NCI-H345 treated with DMSO at 0.1 percent for 48 hours (cell line): ENCODE measurements around the gene MRPS18A.

Source experiments
- DNase-seq: peaks from one replicate; lab custom pipeline; 2025; ENCODE audit not compliant: unreplicated experiment; lab: John Stamatoyannopoulos, UW

The MRPS18A gene

DNA sequence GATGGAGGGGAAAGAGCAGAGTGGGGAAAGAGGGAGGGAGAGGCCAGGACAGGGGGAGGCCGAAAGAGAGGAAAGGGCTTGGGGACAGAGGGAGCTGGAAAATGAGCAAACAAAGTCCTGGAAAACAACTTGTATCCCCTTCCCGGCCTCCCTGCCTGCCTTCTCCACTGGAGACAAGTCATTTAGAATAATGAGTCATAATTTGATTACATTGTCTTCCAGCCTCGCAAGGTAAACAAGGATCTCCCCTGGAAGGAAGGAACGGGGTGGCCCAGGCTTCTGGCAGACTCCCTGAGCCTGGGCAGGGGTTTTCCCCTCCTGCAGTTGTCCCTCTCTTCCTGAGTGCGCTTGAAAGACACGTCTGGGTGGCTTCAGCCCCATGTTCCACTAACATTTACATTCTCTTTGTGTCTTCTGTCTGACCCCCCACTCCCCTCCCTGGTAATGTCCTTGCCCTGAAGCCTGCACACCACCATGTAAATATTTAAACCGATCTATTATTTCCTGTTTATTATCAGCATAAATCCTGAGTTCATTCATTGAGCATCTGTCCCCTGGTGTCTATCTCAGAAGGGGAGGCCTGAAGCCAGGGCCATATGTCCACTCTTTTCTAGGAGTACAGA, 12.1 kb upstream of the MRPS18A start:
- no peak for DNase-seq

DNA sequence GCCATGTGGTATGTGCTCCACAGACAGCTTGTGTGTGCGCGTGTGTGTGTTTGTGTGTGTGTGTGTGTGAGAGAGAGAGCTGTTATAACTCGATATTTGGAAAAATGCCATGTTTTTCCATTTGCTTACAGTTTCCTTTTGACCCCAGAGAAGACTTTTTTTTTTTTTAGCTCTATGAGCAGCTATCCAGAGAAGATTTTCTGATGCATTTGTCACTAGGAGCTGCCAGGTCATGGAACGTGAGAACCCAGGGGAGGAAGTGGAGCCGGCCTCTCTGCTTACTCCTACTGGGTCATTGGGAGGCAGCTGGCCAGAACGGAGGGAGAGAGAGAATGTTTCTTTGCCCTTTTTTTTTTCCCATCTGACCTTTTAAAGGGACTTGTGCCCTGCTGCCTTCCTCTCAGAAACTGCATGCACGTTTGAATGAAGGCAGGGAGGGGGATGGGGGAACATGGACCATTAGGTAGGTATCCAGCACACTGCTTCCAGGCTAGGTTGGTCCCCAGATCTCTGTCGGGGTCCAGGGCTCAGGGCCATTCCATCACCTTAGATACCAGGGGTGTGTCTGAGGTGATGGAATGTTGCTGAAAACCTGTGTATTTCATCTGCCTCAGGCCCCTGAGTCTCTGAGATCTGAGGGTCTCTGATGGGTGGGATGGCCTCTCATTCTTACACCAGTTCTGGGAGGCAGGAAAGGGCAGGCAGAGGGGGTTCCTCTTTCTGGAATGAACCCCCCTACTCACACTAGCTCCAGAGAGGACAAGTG, 11.2 kb upstream of the MRPS18A start:
- DNase-seq, result no peak

DNA sequence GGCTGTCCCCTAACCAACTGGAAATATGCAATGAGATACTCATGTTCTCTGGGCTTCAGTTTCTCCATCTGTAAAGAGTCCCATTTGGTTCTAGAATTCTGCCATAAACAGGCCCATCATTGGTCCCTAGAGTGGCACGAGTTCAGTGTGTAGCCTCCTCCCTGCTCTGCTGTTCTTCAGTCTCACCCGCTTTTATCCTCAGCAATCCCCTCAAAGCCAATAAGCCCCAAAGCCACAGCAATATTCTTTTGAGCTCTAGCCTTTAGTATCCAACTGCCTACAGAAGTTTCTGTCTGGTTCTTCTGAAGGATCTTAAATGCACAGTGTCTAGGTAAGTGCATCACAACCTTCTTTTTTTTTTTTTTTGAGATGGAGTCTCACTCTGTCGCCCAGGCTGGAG, 9.8 kb upstream of the MRPS18A start:
- no peak for DNase-seq

DNA sequence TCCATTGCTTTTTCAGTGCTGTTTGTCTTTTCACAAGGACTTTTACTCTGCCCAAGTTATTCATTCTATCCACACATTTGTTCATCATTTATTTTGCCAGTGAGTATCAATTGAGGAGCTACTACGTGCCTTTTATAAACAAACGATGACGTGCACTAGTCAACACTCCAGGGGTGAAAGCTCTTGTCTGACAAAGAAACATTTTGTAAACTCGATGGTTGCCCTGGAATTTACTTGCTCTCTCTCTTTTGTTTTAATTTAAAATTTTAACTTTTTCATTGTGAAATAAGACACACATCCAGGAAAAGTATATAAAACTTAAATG, 8.3 kb upstream of the MRPS18A start:
- DNase-seq, result peak; percentile 69

DNA sequence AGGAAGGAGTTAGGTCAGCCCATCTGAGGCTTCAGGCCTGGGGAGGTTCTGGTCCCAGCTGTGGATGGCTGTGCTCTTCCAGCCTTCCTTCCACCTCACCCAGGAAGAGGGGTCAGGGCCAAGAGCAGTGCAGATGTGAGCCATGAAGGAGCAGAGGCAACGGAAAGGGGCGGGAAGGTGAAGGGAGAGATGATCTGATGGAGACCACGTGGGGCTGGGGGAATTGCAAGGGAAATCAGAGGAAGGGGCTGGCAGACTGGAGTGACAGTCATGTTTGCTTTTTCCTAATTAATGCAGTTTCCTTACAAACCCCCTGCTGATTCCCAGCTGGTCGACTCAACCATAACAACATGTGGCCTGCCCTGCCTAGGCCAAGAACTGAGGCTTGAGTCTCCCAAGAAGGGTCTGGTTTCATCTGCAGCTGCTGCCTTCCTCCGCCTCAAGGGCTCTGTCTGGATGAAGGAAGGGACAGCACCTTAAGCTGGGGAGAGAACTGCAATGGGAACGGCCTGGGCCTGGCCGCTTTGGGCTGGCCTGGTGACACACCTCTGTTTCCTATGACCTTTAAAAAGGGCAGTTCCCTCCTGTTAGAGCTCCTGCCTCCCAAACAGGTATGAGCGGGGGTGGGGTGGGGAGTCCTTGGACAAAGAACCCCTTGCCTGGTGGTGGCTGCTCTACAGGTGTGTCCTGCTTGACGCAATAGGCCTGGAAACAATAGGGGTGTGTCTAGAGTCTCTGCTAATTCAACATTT, 7.8 kb upstream of the MRPS18A start:
- peak; percentile 37 for DNase-seq

DNA sequence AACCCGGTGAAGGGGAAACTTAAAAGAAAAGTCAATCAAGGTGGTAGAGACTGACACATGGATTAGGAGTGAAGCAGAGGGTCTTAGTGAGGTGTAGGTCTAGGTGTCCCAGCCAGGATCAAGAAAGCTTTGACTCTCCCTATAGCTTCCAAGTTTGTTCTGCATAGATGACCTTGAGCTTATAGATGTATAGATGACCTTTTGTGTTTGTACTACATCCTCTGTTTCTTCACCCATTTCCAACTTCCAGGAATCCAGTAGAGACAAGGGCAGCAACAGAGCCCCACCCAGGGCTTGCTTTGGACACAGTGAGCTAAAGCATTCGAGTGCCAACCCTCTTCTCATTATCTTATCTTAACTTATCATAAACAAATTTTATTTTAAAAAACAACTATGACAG, 1.8 kb upstream of the MRPS18A start:
- DNase-seq, result no peak

DNA sequence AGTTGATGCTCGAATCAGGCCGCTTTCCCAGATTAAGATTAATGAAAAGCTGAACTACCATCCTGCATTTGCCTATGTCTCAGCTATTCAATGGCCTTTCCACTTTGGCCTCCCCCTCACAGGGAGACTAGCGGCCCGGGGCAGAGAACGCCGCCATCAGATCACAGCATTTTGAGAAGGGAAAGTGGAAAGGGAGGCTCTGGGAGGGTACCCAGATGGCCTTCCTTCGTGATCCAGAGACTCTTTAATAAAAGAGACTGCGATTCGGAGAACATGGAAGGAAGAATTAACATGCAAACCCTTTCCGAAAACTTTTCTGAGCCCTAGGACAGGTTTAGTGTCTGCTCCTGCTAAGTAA, 533 bp downstream of the MRPS18A start:
- no peak for DNase-seq

DNA sequence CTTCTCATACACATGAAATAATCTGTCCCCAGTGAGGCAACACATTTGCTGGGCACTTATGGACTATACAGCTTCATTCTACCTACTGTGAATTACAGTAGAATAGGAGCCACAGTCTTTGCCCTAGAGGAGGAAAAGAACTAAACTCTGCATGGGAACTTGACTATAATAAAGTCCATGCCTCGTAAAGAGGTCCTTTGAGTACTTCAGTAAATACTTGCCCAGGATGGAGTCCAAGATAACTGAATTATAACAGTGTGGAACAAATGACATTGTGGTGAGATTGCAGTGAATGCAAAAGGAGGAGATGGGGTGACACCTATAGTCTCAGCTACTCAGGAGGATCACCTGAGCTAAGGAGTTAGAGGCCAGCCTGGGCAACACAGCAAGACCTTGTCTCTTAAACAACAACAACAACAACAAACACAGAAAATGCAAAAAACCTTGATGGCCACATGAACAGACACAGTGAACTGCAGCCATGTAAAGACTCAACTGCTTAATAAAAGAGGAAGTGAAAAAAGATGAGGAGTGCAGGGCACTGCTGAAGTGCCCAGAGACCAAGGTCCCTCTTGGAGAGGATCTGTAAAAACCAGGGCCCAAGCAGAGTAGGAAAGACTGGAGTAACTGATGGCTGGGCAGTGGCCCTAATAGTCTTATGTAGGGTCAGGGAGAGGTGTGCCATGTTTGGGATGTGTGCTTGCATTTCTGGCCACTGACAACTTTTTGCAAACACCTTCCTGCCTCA, 3.7 kb downstream of the MRPS18A start:
- DNase-seq, result no peak

DNA sequence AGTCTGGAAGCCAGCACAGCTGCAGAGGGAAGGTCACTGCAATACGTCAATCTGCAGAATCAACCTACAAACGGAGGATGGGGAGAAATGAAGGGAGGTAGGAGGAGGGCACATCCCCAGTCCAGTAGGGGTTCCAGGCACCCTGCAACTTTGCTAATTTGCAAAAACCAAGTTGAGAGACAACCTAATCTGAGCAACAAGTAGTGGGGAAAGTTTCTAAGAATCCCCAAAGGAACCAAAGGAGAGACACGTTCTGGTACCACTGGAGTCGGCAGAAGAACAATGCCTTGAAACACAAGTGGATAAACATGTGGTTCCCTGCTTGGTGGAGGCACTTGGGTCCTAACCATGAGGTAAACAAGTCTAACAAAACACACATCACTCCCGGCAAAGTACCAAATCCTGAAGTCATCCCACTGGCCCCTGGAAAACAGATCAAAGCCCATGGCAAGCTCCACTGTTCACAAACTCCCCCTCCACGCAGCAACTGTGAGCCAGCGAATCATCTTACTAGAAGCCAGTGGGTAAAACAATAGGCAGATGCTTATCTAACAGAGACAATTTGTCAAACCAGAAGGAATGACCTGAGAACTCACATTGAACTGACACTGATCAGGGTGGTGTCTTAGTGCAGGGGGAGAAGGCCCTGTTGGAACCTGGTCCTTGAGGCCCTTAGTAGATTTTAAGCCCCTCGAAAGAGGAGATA, 4.7 kb downstream of the MRPS18A start:
- no peak for DNase-seq

DNA sequence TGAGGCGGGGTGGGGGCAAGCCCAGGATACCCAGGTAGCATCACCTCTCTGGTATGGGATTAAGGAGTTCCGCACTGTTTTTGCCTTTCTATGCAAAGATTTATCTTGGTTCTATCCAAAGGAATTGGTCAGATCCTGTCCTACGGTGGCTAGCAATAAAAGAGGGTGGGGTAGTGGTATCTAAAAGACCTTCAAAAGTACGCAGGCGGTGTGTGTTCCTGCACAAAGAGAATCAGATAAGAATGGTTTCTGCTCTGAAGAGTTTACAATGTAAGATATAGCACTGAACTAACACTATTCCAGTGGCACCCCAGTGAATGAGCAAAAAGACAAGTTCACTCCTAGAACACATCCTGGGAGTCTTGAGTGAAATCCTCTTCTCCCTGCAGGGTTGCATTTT, 6.3 kb downstream of the MRPS18A start:
- DNase-seq, result no peak

DNA sequence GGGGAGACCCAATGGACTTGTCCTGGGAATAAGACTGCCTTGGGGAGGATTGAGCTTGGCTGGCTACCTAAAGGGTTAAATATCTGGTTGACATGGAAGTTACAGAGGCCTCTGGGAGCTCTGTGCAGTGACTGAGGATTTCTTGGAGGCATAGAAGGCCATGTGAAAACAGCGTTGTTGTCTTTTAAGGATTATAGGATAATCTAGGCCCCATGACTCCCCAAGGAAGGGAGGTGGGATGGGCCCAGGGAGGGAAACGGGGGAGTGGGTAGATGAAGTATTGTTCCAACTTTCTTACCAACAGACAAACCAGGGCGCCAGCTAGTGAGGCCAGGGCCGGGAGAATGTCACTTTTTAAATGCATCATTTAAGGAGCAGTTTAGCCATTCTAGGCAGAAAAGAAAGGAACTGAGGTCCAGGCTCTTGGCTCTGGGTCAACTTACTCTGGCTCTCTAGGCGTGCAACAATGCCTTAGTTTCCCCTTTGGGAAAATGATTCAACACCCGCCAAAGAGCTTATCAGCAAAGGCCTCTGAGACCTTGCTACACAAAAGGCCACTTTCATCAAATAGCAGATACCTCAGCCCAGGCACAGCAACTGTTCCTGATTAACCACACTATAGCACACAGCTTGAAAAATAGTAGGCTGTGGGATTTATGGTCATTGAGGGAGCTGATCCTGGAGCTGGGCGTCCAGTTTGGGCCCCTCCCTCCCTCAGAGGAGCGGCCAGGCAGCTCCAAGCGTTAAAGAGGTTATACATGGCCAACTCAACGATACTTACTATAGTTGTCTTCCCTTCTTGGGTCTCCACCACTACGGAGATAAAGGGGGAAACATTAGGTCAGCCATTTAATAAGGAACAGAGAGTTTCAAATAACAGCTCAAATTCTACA, 7.0 kb downstream of the MRPS18A start:
- DNase-seq, result no peak

DNA sequence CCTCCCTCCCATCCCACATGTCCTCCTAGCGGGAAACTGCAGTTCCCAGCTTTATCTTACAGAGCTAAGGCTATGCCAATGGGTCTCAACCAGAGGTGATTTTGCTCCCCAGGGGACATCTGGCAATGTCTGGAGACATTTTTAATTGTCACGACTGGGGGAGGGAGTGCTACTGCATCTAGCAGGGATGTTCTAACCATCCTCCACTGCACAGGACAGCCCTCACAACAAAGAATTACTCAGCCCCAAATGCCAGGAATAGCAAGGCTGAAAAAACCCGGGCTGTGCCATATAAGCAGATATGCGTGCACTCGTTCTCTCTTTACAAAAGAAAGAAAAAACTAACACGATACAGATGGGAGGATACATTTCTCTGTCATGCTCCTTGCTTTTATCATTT, 8.5 kb downstream of the MRPS18A start:
- DNase-seq, result no peak

DNA sequence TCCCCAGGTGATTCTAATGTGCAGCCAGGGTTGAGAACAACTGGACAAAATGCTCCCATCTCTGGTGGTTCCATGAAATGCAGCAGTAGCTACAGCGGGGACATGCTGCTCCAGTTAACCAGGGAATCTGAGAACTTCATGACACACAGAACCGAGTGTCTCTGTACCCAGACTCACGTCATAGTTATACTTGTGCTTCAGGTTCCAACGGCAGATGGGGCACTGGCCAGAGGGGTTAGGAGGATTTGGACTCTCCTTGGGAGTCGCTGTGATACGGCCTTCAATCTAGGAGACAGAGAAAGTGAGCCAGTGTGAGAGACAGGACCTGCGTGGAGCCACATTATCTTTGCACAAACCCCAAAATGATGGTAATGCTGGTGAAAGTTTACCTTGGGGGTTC, 9.2 kb downstream of the MRPS18A start:
- DNase-seq, result no peak

DNA sequence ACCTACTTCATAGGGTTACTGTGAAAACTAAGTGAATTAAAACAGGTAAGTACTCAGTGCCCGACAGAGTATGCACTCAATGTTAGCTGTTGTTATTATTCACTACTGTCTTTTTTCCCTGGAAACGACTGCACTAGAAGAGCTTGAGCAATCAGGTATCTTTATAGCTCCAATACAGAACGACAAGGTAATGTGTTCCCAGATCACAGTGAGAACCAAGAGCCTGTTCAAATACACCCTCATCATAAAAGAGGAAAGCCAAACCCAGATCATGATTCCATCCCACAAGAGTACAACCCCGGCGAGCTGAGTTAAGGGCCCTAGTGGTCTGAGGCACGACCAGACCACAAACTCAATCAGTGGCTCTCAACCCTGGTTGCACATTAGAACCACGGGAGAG, 9.8 kb downstream of the MRPS18A start:
- DNase-seq, result no peak

DNA sequence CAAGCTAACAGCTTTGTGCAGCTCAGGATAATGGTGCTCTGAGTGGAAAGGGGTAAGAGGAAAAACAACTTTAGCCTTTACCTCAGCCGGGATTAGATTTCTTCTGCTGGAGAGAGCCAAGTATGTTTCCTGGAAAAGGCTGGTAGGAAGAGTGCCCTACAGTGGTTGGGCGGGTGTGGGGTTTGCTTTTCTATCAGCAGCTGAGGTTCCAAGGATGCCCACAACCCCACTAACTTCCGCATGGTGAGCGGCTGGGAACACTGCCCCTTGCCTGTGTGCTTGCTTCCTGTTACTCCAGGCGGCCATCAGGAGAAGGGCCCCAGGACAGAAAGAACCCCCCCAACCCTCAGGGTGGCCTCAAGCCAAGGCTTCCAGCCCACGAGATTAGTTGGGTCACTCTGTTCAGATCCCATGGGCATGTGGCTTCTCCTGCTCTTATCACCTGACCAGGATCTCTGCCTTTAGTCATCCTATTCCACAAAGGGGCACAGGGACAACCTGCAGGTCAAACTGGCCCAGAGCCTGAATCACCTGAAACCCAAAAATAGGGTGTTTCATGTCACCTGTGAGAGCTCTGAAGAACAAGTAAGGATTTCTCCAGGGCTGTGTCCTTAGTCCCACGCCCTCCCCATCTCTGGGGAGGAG, 10.5 kb downstream of the MRPS18A start:
- no peak for DNase-seq

DNA sequence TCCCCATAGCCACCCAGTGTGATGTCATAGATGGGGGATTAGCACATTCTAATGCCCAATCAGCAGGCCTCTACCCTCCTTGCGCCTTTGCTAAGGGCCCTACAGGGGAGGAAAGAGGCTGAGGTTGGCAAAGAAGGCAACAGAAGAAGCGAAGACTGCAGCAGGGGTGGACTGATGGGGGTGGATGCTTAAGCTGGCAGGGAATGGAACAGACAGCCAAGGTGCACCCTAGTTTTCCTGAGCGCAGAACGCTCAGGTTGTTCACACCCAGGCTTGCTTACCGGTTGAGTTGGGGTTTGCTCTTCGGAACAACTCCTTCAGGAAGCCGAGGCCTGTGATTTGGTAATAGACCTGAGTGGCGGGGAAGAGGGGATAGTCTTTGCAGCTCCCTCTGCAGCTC, 12.7 kb downstream of the MRPS18A start:
- DNase-seq, result no peak

DNA sequence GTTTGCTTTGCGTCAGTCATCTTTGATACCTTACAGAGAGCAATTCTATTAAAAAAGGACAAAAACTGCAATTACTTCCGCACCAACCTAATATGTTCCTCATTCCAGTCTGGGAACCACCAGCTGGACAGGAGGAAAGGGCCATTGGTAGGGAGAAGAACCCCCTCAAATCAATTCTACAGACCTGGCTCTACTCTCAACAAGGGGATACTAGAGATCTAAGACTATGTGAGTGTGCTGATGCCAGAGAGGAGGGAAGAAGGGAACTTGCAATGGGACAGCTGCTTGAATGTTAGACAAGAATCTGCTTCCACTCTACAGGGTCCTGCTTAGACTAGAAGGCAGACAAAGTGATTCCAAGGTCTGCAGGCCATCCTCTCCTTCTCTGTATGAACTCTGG, 13.3 kb downstream of the MRPS18A start:
- no peak for DNase-seq

DNA sequence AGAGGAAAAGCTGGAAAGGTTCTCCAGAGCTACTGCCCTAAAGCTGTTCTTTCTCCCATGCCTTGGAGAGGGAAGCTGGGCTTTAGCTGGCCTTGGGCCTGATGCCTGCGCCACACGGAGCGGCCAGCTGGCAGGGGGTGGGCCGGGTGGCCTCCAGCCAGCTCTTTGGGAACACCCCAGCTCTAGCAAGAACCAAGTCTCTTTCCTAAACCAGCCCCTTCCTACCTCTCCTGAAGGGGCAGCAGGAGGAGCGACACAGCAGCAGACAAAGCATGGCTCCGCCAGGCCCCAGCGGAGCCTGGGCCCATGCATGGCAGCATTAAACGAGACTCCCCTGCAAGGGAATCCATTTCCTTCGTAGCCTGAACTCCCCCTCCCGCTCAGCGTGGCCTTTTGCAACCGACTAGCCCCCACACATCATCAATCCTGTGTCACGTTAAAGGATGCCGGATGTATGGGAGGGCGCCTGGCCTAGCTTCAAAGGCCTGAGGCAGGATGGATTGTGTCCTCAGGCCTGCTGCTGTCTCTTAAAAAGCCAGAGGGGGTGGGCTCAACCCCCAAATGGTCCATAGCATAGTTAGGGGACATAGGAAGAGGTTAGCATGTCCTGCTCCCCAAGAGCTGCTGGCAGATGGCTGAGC, 14.0 kb downstream of the MRPS18A start:
- no peak for DNase-seq
